ENCODE results near the gene COX8A. TPM values are rescaled to one million over a fixed set of nuclear protein-coding genes. Genes with fewer than 3 reads are reported as not detected.

Gene COX8A
- total and polyA plus RNA-seq, 2 of the 8 experiments (the other 6 are each of a cell fraction or from before 2014, with no cell fraction given), result 365 to 1,720 TPM

GRCh38 chr11:64001484-64002420 lies 27.3 kb downstream of the COX8A start (continued):
- TF ChIP-seq RNF2 (IDR thresholded peaks at IDR 0.05; ENCODE audit: borderline replicate concordance, low read depth, low read length, missing control alignments, poor library complexity, severe bottlenecking) (no peak), SP2 (IDR thresholded peaks at IDR 0.05; ENCODE audit: low read length) (no peak), BCL11A (IDR thresholded peaks at IDR 0.05; ENCODE audit: low read depth in 2 of 2, low read length in 2 of 2) (no peak), TEAD4 (IDR thresholded peaks at IDR 0.05; ENCODE audit: low read depth, low read length) (no peak), HDAC6 (IDR thresholded peaks at IDR 0.05; ENCODE audit: low read depth, low read length) (no peak)
